ENCODE measurements around the gene TSPAN9. TPM values are rescaled to one million over a fixed set of nuclear protein-coding genes. Genes with fewer than 3 reads are reported as not detected.

TSPAN9 gene
- polyA plus RNA-seq, 1 of the 3 experiments (the other 2 are of a cell fraction) = 34.9 TPM

DNA sequence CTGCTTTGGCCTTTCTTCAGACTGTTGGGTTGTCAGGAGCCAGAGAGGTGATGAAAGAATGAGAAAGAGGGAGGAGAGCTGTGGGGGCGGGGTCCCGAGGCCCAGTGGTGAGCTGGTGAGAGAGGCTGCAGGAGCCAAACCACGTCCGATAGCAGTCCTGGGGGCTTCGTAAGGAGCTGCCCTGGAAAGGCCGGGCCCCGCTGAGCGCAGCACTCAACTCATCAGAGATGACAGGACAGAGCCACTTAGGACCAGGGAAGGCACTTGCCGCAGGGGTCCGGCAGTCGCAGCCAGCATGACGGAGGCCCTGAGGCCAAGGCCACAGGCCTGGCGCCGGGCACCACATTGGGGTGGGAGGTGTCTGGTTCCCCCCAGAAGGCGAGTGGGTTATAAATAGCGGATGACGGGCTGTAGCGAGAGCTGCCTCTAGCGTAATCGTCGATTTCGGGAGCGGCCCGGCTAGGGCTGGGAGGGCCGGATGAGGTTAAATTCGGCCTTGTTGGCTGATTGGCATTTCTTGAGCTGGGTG is 179.0 kb downstream of the TSPAN9 start:
- Histone ChIP-seq H3K4me2 (no peak overlapping the region), H4K20me1 (ENCODE audit: insufficient read depth) (0 out of 2 replicates have a peak, but pooled peaks cover 3% of the 10 kb centered on the region), H3K9ac (no peak overlapping the region), H3K9me3 (no peaks in the 10 kb centered on the region), H3K27ac (ENCODE audit: low read depth in 2 of 2, low read length in 1 of 2) (no peak overlapping the region), H3K9me2 (no peaks in the 10 kb centered on the region), H2AFZ (ENCODE audit: low read depth) (no peak overlapping the region), H3K27me3 (ENCODE audit: insufficient read depth) (no peaks in the 10 kb centered on the region), H3K79me2 (ENCODE audit: insufficient read depth) (no peaks in the 10 kb centered on the region), H3K4me3 (ENCODE audit: low read depth in 2 of 2, low read length in 1 of 2) (no peak overlapping the region), H3K4me1 (ENCODE audit: control insufficient read depth in 1 of 2, insufficient read depth in 2 of 2, low read depth in 1 of 2, low read length in 1 of 2) (no peaks in the 10 kb centered on the region; a peak in 1 of 4 replicates), H3F3A (replicated peaks; ENCODE audit: insufficient read depth) (no peaks in the 10 kb centered on the region), H3K36me3 (replicated peaks in 1 of 2; ENCODE audit: control insufficient read depth in 1 of 2, insufficient read depth in 2 of 2, low read length in 1 of 2) (no peaks in the 10 kb centered on the region)
- ChIA-PET CTCF (interaction anchor here (0.7 to 3.1 kb wide), 7 partner anchors 8 to 183 kb away, joined by 3 to 19 read pairs (median 3); no protein-coding TSS in a partner anchor), POLR2A (no interaction called here)
- WGBS (ENCODE audit: low lambda C conversion rate) = 93% methylated on average over 22 of the region's 26 CpGs
- DNase-seq = no peak
- TF ChIP-seq MAX (IDR thresholded peaks at IDR 0.05; ENCODE audit: low read depth) (no peak), RFX5 (IDR thresholded peaks at IDR 0.05; ENCODE audit: low read length) (no peak), POLR2AphosphoS5 (IDR thresholded peaks at IDR 0.05; ENCODE audit: low read depth, low read length) (no peak), IRF3 (IDR thresholded peaks at IDR 0.05; ENCODE audit: low read depth, low read length) (no peak), JUND (IDR thresholded peaks at IDR 0.05) (no peak), CHD2 (IDR thresholded peaks at IDR 0.05; ENCODE audit: low read length, partially characterized antibody) (no peak), FOSL2 (IDR thresholded peaks at IDR 0.05; ENCODE audit: borderline replicate concordance, low read depth) (no peak), EP300 (IDR thresholded peaks at IDR 0.05; ENCODE audit: borderline replicate concordance in 1 of 2, low read depth in 1 of 2, low read length in 1 of 2) (no peak), RXRA (IDR thresholded peaks at IDR 0.05; ENCODE audit: borderline replicate concordance, low read depth) (no peak), SMC3 (IDR thresholded peaks at IDR 0.05; ENCODE audit: low read depth, low read length) (no peak)
- TF ChIP-seq, protein P1, sequence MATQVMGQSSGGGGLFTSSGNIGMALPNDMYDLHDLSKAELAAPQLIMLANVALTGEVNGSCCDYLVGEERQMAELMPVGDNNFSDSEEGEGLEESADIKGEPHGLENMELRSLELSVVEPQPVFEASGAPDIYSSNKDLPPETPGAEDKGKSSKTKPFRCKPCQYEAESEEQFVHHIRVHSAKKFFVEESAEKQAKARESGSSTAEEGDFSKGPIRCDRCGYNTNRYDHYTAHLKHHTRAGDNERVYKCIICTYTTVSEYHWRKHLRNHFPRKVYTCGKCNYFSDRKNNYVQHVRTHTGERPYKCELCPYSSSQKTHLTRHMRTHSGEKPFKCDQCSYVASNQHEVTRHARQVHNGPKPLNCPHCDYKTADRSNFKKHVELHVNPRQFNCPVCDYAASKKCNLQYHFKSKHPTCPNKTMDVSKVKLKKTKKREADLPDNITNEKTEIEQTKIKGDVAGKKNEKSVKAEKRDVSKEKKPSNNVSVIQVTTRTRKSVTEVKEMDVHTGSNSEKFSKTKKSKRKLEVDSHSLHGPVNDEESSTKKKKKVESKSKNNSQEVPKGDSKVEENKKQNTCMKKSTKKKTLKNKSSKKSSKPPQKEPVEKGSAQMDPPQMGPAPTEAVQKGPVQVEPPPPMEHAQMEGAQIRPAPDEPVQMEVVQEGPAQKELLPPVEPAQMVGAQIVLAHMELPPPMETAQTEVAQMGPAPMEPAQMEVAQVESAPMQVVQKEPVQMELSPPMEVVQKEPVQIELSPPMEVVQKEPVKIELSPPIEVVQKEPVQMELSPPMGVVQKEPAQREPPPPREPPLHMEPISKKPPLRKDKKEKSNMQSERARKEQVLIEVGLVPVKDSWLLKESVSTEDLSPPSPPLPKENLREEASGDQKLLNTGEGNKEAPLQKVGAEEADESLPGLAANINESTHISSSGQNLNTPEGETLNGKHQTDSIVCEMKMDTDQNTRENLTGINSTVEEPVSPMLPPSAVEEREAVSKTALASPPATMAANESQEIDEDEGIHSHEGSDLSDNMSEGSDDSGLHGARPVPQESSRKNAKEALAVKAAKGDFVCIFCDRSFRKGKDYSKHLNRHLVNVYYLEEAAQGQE (IDR thresholded peaks at IDR 0.05; ENCODE audit: low read depth, low read length) = no peak

DNA sequence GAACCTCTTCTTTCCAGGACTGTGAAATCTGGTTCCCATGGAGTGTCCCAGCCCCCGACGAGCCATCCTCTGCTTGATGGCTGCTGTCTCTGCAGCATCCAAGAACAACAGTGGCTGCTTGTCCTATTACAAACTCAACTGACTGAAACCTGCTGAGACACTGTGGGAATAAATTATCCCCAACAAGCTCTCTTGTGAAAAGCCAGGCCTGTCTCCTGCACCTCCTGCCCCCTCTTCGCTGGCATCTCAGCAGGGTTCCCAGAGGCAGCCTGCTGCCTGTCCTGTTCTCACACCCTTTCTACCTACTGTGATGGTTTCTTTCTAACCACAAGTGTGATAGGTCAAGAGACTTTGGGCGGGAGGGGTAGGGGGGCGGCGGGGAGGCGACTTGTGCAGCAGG is 180.2 kb downstream of the TSPAN9 start:
- Histone ChIP-seq H3K27me3 (ENCODE audit: insufficient read depth) (no peaks in the 10 kb centered on the region), H4K20me1 (ENCODE audit: insufficient read depth) (0 out of 2 replicates have a peak, but pooled peaks cover 3% of the 10 kb centered on the region), H3K4me2 (no peak overlapping the region), H3K4me1 (ENCODE audit: control insufficient read depth in 1 of 2, insufficient read depth in 2 of 2, low read depth in 1 of 2, low read length in 1 of 2) (no peaks in the 10 kb centered on the region; a peak in 1 of 4 replicates), H3K36me3 (replicated peaks in 1 of 2; ENCODE audit: control insufficient read depth in 1 of 2, insufficient read depth in 2 of 2, low read length in 1 of 2) (no peaks in the 10 kb centered on the region), H3K27ac (ENCODE audit: low read depth in 2 of 2, low read length in 1 of 2) (no peak overlapping the region), H3K79me2 (ENCODE audit: insufficient read depth) (no peaks in the 10 kb centered on the region), H3F3A (replicated peaks; ENCODE audit: insufficient read depth) (no peaks in the 10 kb centered on the region), H2AFZ (ENCODE audit: low read depth) (no peak overlapping the region), H3K9me2 (no peaks in the 10 kb centered on the region), H3K9ac (no peak overlapping the region), H3K4me3 (ENCODE audit: low read depth in 2 of 2, low read length in 1 of 2) (no peak overlapping the region), H3K9me3 (no peaks in the 10 kb centered on the region)
- no peak for DNase-seq
- WGBS (ENCODE audit: low lambda C conversion rate) = 85% methylated on average over 7 of the region's 7 CpGs
- ChIA-PET POLR2A (no interaction called here), CTCF (interaction anchor here (1.0 to 3.1 kb wide), 4 partner anchors 18 to 184 kb away, joined by 3 to 19 read pairs (median 4); no protein-coding TSS in a partner anchor)
- TF ChIP-seq FOXJ3 (CRISPR knock-in tag; IDR thresholded peaks at IDR 0.05) = no peak
- no peak for TF ChIP-seq ELF1 (IDR thresholded peaks at IDR 0.05)
- TF ChIP-seq YY1 (IDR thresholded peaks at IDR 0.05; ENCODE audit: low read depth) = no peak
- no peak for TF ChIP-seq FOXM1 (IDR thresholded peaks at IDR 0.05; ENCODE audit: low read depth)
- no peak for TF ChIP-seq POLR2AphosphoS5 (IDR thresholded peaks at IDR 0.05; ENCODE audit: low read depth, low read length)
- no peak for TF ChIP-seq EP300 (IDR thresholded peaks at IDR 0.05; ENCODE audit: borderline replicate concordance in 1 of 2, low read depth in 1 of 2, low read length in 1 of 2)
- TF ChIP-seq TEAD4 (IDR thresholded peaks at IDR 0.05; ENCODE audit: borderline replicate concordance, insufficient read depth) = no peak
- TF ChIP-seq NRF1 (IDR thresholded peaks at IDR 0.05; ENCODE audit: low read depth, low read length) = no peak
- TF ChIP-seq EZH2phosphoT487 (IDR thresholded peaks at IDR 0.05; ENCODE audit: borderline replicate concordance, low read depth) = no peak
- no peak for TF ChIP-seq GATA2 (CRISPR knock-in tag; IDR thresholded peaks at IDR 0.05)
- TF ChIP-seq, protein P2, sequence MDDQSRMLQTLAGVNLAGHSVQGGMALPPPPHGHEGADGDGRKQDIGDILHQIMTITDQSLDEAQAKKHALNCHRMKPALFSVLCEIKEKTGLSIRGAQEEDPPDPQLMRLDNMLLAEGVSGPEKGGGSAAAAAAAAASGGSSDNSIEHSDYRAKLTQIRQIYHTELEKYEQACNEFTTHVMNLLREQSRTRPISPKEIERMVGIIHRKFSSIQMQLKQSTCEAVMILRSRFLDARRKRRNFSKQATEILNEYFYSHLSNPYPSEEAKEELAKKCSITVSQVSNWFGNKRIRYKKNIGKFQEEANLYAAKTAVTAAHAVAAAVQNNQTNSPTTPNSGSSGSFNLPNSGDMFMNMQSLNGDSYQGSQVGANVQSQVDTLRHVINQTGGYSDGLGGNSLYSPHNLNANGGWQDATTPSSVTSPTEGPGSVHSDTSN (IDR thresholded peaks at IDR 0.05) = no peak
- no peak for TF ChIP-seq IRF3 (IDR thresholded peaks at IDR 0.05; ENCODE audit: low read depth, low read length)

Measured in SK-N-SH (cell line).